ENCODE results near the gene GAL3ST2.

GAL3ST2 gene

GRCh38 chr2:241834527-241835210, 58.0 kb downstream of the GAL3ST2 start:
- Histone ChIP-seq H3K9me2 (replicated peaks; ENCODE audit: insufficient read depth, low read length) (no peaks in the 10 kb centered on the region), H3K79me2 (ENCODE audit: low read length) (no peaks in the 10 kb centered on the region), H3K36me3 (replicated peaks; ENCODE audit: insufficient read depth, low read length) (no peaks in the 10 kb centered on the region), H2AFZ (ENCODE audit: low read length) (no peak overlapping the region), H3K9ac (ENCODE audit: low read length) (no peak overlapping the region), H3K27ac (ENCODE audit: low read length) (no peak overlapping the region), H3K4me1 (ENCODE audit: low read length) (no peaks in the 10 kb centered on the region), H4K20me1 (ENCODE audit: insufficient read depth, low read length) (no peaks in the 10 kb centered on the region), H3K27me3 (replicated peaks; ENCODE audit: insufficient read depth, low read length) (peaks cover 82% of the 10 kb centered on the region), H3K4me3 (ENCODE audit: low read length) (no peak overlapping the region), H3K9me3 (replicated peaks; ENCODE audit: insufficient read depth, low read length) (no peaks in the 10 kb centered on the region), H3F3A (ENCODE audit: insufficient read depth, low read length) (no peaks in the 10 kb centered on the region), H3K4me2 (ENCODE audit: low read depth, low read length) (no peak overlapping the region)
- DNase-seq: no peak
- TF ChIP-seq EZH2phosphoT487 (IDR thresholded peaks at IDR 0.05; ENCODE audit: low read length) (no peak), EZH2 (optimal IDR thresholded peaks at IDR 0.05; ENCODE audit: low read depth, low read length) (no peak), CTCF (IDR thresholded peaks at IDR 0.05; ENCODE audit: low read length) (no peak)

GRCh38 chr2:241835611-241836010, 59.0 kb downstream of the GAL3ST2 start:
- Histone ChIP-seq H3K4me2 (ENCODE audit: low read depth, low read length) (no peak overlapping the region), H3F3A (ENCODE audit: insufficient read depth, low read length) (no peaks in the 10 kb centered on the region), H3K79me2 (ENCODE audit: low read length) (no peaks in the 10 kb centered on the region), H2AFZ (ENCODE audit: low read length) (no peak overlapping the region), H3K4me1 (ENCODE audit: low read length) (no peaks in the 10 kb centered on the region), H3K36me3 (replicated peaks; ENCODE audit: insufficient read depth, low read length) (no peaks in the 10 kb centered on the region), H3K9me2 (replicated peaks; ENCODE audit: insufficient read depth, low read length) (no peaks in the 10 kb centered on the region), H3K9ac (ENCODE audit: low read length) (no peak overlapping the region), H3K9me3 (replicated peaks; ENCODE audit: insufficient read depth, low read length) (no peaks in the 10 kb centered on the region), H3K4me3 (ENCODE audit: low read length) (no peak overlapping the region), H3K27ac (ENCODE audit: low read length) (no peak overlapping the region), H4K20me1 (ENCODE audit: insufficient read depth, low read length) (no peaks in the 10 kb centered on the region), H3K27me3 (replicated peaks; ENCODE audit: insufficient read depth, low read length) (peaks cover 86% of the 10 kb centered on the region)
- no peak for TF ChIP-seq EZH2phosphoT487 (IDR thresholded peaks at IDR 0.05; ENCODE audit: low read length)
- TF ChIP-seq CTCF (IDR thresholded peaks at IDR 0.05; ENCODE audit: low read length): no peak
- TF ChIP-seq EZH2 (optimal IDR thresholded peaks at IDR 0.05; ENCODE audit: low read depth, low read length): no peak
- no peak for DNase-seq

GRCh38 chr2:241836292-241836691, 59.7 kb downstream of the GAL3ST2 start:
- no peak overlapping the region for H3K4me2 ChIP-seq (ENCODE audit: low read depth, low read length)
- H4K20me1 ChIP-seq (ENCODE audit: insufficient read depth, low read length): no peaks in the 10 kb centered on the region
- H3K9me2 ChIP-seq (replicated peaks; ENCODE audit: insufficient read depth, low read length): no peaks in the 10 kb centered on the region
- no peak overlapping the region for H3K27ac ChIP-seq (ENCODE audit: low read length)
- H3K36me3 ChIP-seq (replicated peaks; ENCODE audit: insufficient read depth, low read length): no peaks in the 10 kb centered on the region
- H3F3A ChIP-seq (ENCODE audit: insufficient read depth, low read length): no peaks in the 10 kb centered on the region
- peaks cover 81% of the 10 kb centered on the region for H3K27me3 ChIP-seq (replicated peaks; ENCODE audit: insufficient read depth, low read length)
- no peak overlapping the region for H3K4me3 ChIP-seq (ENCODE audit: low read length)
- TF ChIP-seq EZH2phosphoT487 (IDR thresholded peaks at IDR 0.05; ENCODE audit: low read length): no peak
- TF ChIP-seq CTCF (IDR thresholded peaks at IDR 0.05; ENCODE audit: low read length): no peak
- TF ChIP-seq EZH2 (optimal IDR thresholded peaks at IDR 0.05; ENCODE audit: low read depth, low read length): no peak
- no peaks in the 10 kb centered on the region for H3K79me2 ChIP-seq (ENCODE audit: low read length)
- no peaks in the 10 kb centered on the region for H3K4me1 ChIP-seq (ENCODE audit: low read length)
- no peak for DNase-seq
- H3K9ac ChIP-seq (ENCODE audit: low read length): no peak overlapping the region
- H3K9me3 ChIP-seq (replicated peaks; ENCODE audit: insufficient read depth, low read length): no peaks in the 10 kb centered on the region
- no peak overlapping the region for H2AFZ ChIP-seq (ENCODE audit: low read length)
